ENCODE measurements around the gene NECAB2.

DNA sequence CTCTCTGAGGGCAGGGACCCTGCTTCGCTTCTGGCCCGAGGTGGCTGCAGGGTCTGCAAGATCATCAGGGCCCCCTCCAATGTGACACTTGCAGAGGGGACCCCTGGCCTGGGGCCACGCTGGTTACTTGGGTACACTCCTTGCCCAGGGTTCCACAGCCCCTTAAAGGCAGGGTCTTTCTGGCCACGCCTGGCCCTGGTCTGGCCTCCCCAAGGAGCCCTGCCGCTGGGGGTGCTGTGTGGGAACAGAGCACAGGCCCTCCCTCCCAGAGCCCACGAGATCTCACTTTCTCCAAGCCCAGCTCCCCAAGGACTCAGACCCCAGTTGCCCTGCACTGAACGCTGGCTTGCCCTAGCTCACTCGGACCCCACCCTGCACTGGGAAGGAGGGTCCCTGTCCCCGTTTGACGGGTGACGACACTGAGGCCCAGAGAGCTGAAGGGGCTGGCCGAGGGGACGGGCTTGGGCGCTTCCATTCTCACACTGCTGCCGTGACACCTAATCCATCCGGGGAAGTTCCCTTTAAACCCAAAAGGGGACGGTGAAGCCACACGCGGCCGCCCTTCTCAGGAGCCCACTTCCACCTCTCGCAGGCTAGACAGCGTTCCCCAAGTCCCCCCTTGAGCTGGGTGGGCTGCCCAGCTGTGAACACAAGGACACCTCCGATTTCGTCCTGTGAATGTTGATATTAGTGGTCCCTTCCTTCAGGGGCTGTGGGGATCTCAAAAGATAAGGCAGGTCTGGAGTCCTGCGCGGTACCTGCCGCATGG is 41.9 kb upstream of the NECAB2 start:
- TF ChIP-seq POLR2A (IDR thresholded peaks at IDR 0.05) (no peak), POLR2AphosphoS5 (IDR thresholded peaks at IDR 0.05) (no peak)
- TF ChIP-seq, protein P1, sequence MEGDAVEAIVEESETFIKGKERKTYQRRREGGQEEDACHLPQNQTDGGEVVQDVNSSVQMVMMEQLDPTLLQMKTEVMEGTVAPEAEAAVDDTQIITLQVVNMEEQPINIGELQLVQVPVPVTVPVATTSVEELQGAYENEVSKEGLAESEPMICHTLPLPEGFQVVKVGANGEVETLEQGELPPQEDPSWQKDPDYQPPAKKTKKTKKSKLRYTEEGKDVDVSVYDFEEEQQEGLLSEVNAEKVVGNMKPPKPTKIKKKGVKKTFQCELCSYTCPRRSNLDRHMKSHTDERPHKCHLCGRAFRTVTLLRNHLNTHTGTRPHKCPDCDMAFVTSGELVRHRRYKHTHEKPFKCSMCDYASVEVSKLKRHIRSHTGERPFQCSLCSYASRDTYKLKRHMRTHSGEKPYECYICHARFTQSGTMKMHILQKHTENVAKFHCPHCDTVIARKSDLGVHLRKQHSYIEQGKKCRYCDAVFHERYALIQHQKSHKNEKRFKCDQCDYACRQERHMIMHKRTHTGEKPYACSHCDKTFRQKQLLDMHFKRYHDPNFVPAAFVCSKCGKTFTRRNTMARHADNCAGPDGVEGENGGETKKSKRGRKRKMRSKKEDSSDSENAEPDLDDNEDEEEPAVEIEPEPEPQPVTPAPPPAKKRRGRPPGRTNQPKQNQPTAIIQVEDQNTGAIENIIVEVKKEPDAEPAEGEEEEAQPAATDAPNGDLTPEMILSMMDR (IDR thresholded peaks at IDR 0.05), result no peak

Measured in stomach (tissue), 4 donors.